Erythroblast (primary cell): Measurements from ENCODE around the gene P2RX3.
"Not testable (repeated sequence)": the region's sequence is repeated elsewhere in the genome, so short reads cannot be mapped to it uniquely, and the experiment has no call there.

Source experiments
- DNase-seq, 2 experiments: peaks; one replicate each; lab custom pipeline; 2025; lab: John Stamatoyannopoulos, UW
- GATA1 ChIP-seq: IDR thresholded peaks from 2 replicates; pipeline ENCODE4 v1.6.1; 2011; ENCODE audit warnings: low read depth, mild to moderate bottlenecking, control low read depth, low read length, moderate library complexity
- POLR2A ChIP-seq: IDR thresholded peaks from 2 replicates; pipeline ENCODE4 v1.6.1; 2011; ENCODE audit warnings: mild to moderate bottlenecking, low read length

Gene P2RX3

GRCh38 chr11:57357856-57358255 is 19.7 kb downstream of the P2RX3 start:
- no peak for TF ChIP-seq GATA1
- no peak for TF ChIP-seq POLR2A
- no peak for DNase-seq

GRCh38 chr11:57358543-57358961 is 20.4 kb downstream of the P2RX3 start:
- no peak for TF ChIP-seq POLR2A
- TF ChIP-seq GATA1: no peak
- peak; percentile 44 to 65 for DNase-seq

GRCh38 chr11:57358991-57359390 is 20.8 kb downstream of the P2RX3 start:
- DNase-seq: no peak
- TF ChIP-seq GATA1 (no peak), POLR2A (no peak)

GRCh38 chr11:57359396-57359795 is 21.2 kb downstream of the P2RX3 start:
- no peak for TF ChIP-seq POLR2A
- no peak for TF ChIP-seq GATA1
- DNase-seq: no peak

- no peak for TF ChIP-seq GATA1
- TF ChIP-seq POLR2A: no peak
- DNase-seq: no peak
Observed at GRCh38 chr11:57359896-57360690, 21.9 kb downstream of the P2RX3 start.

- no peak for DNase-seq
- TF ChIP-seq GATA1: no peak
- TF ChIP-seq POLR2A: no peak
Observed at GRCh38 chr11:57360991-57361390, 22.8 kb downstream of the P2RX3 start.

GRCh38 chr11:57361420-57361819 is 23.3 kb downstream of the P2RX3 start:
- not testable (repeated sequence) for DNase-seq

- TF ChIP-seq POLR2A: no peak
- no peak for TF ChIP-seq GATA1
- DNase-seq: no peak
Observed at GRCh38 chr11:57361926-57362325, 23.8 kb downstream of the P2RX3 start.

GRCh38 chr11:57363131-57364080 is 25.3 kb downstream of the P2RX3 start:
- TF ChIP-seq POLR2A (no peak), GATA1 (no peak)
- DNase-seq: peak; percentile 26 to 66

GRCh38 chr11:57364851-57365660 is 26.9 kb downstream of the P2RX3 start:
- TF ChIP-seq POLR2A: no peak
- no peak for TF ChIP-seq GATA1
- DNase-seq: no peak

GRCh38 chr11:57368106-57368844 is 30.1 kb downstream of the P2RX3 start:
- no peak for DNase-seq
- TF ChIP-seq POLR2A: no peak
- no peak for TF ChIP-seq GATA1

- TF ChIP-seq GATA1 (no peak), POLR2A (no peak)
- no peak for DNase-seq
Observed at GRCh38 chr11:57368845-57369232, 30.7 kb downstream of the P2RX3 start.

GRCh38 chr11:57370251-57370650 is 32.1 kb downstream of the P2RX3 start:
- TF ChIP-seq GATA1 (no peak), POLR2A (no peak)
- no peak for DNase-seq
